Fibroblast of peridontal ligament (primary cell): ENCODE measurements around the gene KCNJ3.

Experiments
- DNase-seq: peaks from one replicate; pipeline ENCODE4 v3.0.0-alpha.2; 2010; ENCODE audit errors: extremely low read depth

Gene KCNJ3

GRCh38 chr2:154707994-154708575 lies 9.6 kb downstream of the KCNJ3 start:
- DNase-seq, result no peak

GRCh38 chr2:154709215-154709614 lies 10.7 kb downstream of the KCNJ3 start:
- DNase-seq, result no peak

- no peak for DNase-seq
Observed at GRCh38 chr2:154710078-154710477, 11.6 kb downstream of the KCNJ3 start.

- no peak for DNase-seq
Observed at GRCh38 chr2:154710685-154711084, 12.2 kb downstream of the KCNJ3 start.

- DNase-seq, result no peak
Observed at GRCh38 chr2:154713675-154714074, 15.2 kb downstream of the KCNJ3 start.

GRCh38 chr2:154720651-154721050 lies 22.2 kb downstream of the KCNJ3 start:
- DNase-seq, result no peak

- no peak for DNase-seq
Observed at GRCh38 chr2:154724194-154724797, 25.8 kb downstream of the KCNJ3 start.

GRCh38 chr2:154740361-154740760 lies 41.9 kb downstream of the KCNJ3 start:
- no peak for DNase-seq

- no peak for DNase-seq
Observed at GRCh38 chr2:154758871-154759270, 60.4 kb downstream of the KCNJ3 start.

GRCh38 chr2:154762638-154763037 lies 64.1 kb downstream of the KCNJ3 start:
- DNase-seq, result no peak

GRCh38 chr2:154771664-154772284 lies 73.3 kb downstream of the KCNJ3 start:
- DNase-seq, result no peak

- no peak for DNase-seq
Observed at GRCh38 chr2:154776825-154777224, 78.3 kb downstream of the KCNJ3 start.

- DNase-seq, result no peak
Observed at GRCh38 chr2:154794406-154794805, 95.9 kb downstream of the KCNJ3 start.

GRCh38 chr2:154795651-154796050 lies 97.2 kb downstream of the KCNJ3 start:
- no peak for DNase-seq

GRCh38 chr2:154804451-154804850 lies 106.0 kb downstream of the KCNJ3 start:
- no peak for DNase-seq

- DNase-seq, result no peak
Observed at GRCh38 chr2:154813636-154814035, 115.1 kb downstream of the KCNJ3 start.

- DNase-seq, result no peak
Observed at GRCh38 chr2:154814856-154815255, 116.4 kb downstream of the KCNJ3 start.

GRCh38 chr2:154825358-154825757 lies 126.9 kb downstream of the KCNJ3 start:
- DNase-seq, result no peak

GRCh38 chr2:154826827-154827226 lies 128.3 kb downstream of the KCNJ3 start:
- no peak for DNase-seq

- no peak for DNase-seq
Observed at GRCh38 chr2:154827286-154827685, 128.8 kb downstream of the KCNJ3 start.

- no peak for DNase-seq
Observed at GRCh38 chr2:154832711-154833110, 134.2 kb downstream of the KCNJ3 start.

GRCh38 chr2:154836632-154837031 lies 138.1 kb downstream of the KCNJ3 start:
- DNase-seq, result no peak

- DNase-seq, result no peak
Observed at GRCh38 chr2:154837035-154837434, 138.5 kb downstream of the KCNJ3 start.

GRCh38 chr2:154844513-154844912 lies 146.0 kb downstream of the KCNJ3 start:
- DNase-seq, result no peak
